K562 (cell line): ENCODE data around the gene ERMP1. TPM values are rescaled to one million over a fixed set of nuclear protein-coding genes. Genes with fewer than 3 reads are reported as not detected.

Experiments
- ATAC-seq: fragments of 200-7000 bp; cut with Tn5 transposase; 3 replicates; pipeline ENCODE4 v1.9.1; 2020; ENCODE audit warnings: moderate library complexity
- BruUV-seq: library from RNA; stranded (reverse); fragments of 400-500 nt; replicated peaks from 2 replicates; lab custom pipeline; 2021; lab: Mats Ljungman, UMichigan
- CTCF ChIA-PET: fragments of 300-600 bp; formaldehyde crosslinking; extraction: SDS; loops from one replicate; lab custom pipeline; 2021; ENCODE audit warnings: low intra/inter-chr PET ratio; lab: Yijun Ruan, JAX
- POLR2A ChIA-PET: fragments of 300-600, 350-650 bp; sonication (Branson Sonifier 250); formaldehyde crosslinking; extraction: SDS; loops from one replicate; lab custom pipeline; 2021; ENCODE audit warnings: antibody characterized with exemption, inconsistent platforms; lab: Yijun Ruan, JAX
- DNase-seq, 4 experiments: peaks; one replicate each; pipeline versions ENCODE4 v3.0.0 to v3.0.0-alpha.2; 2011 to 2018; ENCODE audit warnings: low spot score in 3 of 4, mixed read lengths in 3 of 4; ENCODE audit errors: extremely low read depth in 1 of 4
- FAIRE-seq: peaks from 2 replicates; lab custom pipeline; 2011; peaks lifted over from hg19 to GRCh38; lab: Jason Lieb, UNC
- H2AFZ ChIP-seq: 2 replicates; pipeline ENCODE4 v1.6.0; 2011; ENCODE audit warnings: low read depth, low read length, control low read depth, inconsistent platforms
- H3K27ac ChIP-seq: fragments of 200-600 bp; 3 replicates; pipeline ENCODE4 v1.8.0; 2011; ENCODE audit warnings: low read depth, mild to moderate bottlenecking, control low read depth, inconsistent platforms, low read length, moderate library complexity, mixed read lengths; ENCODE audit errors: extremely low read depth
- H3K27me3 ChIP-seq, 2 experiments: fragments of 300-600 bp in 1 of 2; 2 replicates in 1 of 2; 3 replicates in 1 of 2; pipeline versions ENCODE4 v1.6.0 to v1.8.0; 2011; ENCODE audit warnings: inconsistent platforms in 2 of 2, low read length in 2 of 2, mild to moderate bottlenecking in 1 of 2, mixed read lengths in 1 of 2, moderate library complexity in 1 of 2; ENCODE audit not compliant: control insufficient read depth in 2 of 2, insufficient read depth in 2 of 2
- H3K36me3 ChIP-seq: fragments of 300-600 bp; 3 replicates; pipeline ENCODE4 v1.8.0; 2011; ENCODE audit warnings: mild to moderate bottlenecking, low read length, inconsistent platforms; ENCODE audit not compliant: control insufficient read depth, insufficient read depth
- H3K4me1 ChIP-seq, 2 experiments: fragments of 200-600 bp in 1 of 2; replicated peaks in 1 of 2; 2 replicates in 1 of 2; 3 replicates in 1 of 2; pipeline versions ENCODE4 v1.5.1 to v1.8.0; 2011; ENCODE audit warnings: inconsistent platforms in 2 of 2, low read length in 2 of 2, mild to moderate bottlenecking in 1 of 2, mixed read lengths in 1 of 2, moderate library complexity in 1 of 2; ENCODE audit not compliant: control insufficient read depth in 2 of 2, insufficient read depth in 2 of 2
- H3K4me2 ChIP-seq: 2 replicates; pipeline ENCODE4 v1.6.1; 2011; ENCODE audit warnings: low read length, control low read depth, inconsistent platforms, mixed read lengths; ENCODE audit not compliant: insufficient read depth
- H3K4me3 ChIP-seq: fragments of 200-600 bp; sonication (generic), shearing (Covaris generic); 2 replicates; pipeline ENCODE4 v1.5.1; 2016; ENCODE audit warnings: control low read depth, inconsistent platforms
- H3K79me2 ChIP-seq: fragments of 200-600 bp; 3 replicates; pipeline ENCODE4 v1.8.0; 2011; ENCODE audit warnings: low read length, inconsistent platforms; ENCODE audit not compliant: control insufficient read depth, insufficient read depth
- H3K9ac ChIP-seq, 2 experiments: 2 replicates each; pipeline versions ENCODE4 v1.6.0 to v1.6.1; 2011; ENCODE audit warnings: low read depth in 2 of 2, low read length in 2 of 2, control low read depth in 1 of 2, inconsistent platforms in 1 of 2, mild to moderate bottlenecking in 1 of 2, mixed read lengths in 1 of 2; ENCODE audit not compliant: insufficient read depth in 1 of 2
- H3K9me1 ChIP-seq: one replicate; pipeline ENCODE4 v1.6.0; 2011; ENCODE audit warnings: inconsistent platforms, mild to moderate bottlenecking, low read length, moderate library complexity; ENCODE audit not compliant: control insufficient read depth, insufficient read depth
- H3K9me3 ChIP-seq: replicated peaks from 2 replicates; pipeline ENCODE4 v1.5.1; 2011; ENCODE audit warnings: low read depth, low read length, inconsistent platforms; ENCODE audit not compliant: control insufficient read depth, insufficient read depth
- H4K20me1 ChIP-seq: replicated peaks from 2 replicates; pipeline ENCODE4 v1.6.1; 2011; ENCODE audit warnings: low read length, inconsistent platforms, mixed read lengths; ENCODE audit not compliant: control insufficient read depth, insufficient read depth
- BCOR ChIP-seq: fragments of 450-650 bp; IDR thresholded peaks from 2 replicates; pipeline ENCODE4 v1.6.1; 2016
- CBFA2T2 ChIP-seq: fragments of 450-650 bp; conservative IDR thresholded peaks from 2 replicates; pipeline ENCODE4 v1.6.1; 2017; ENCODE audit warnings: mild to moderate bottlenecking
- ETV5 ChIP-seq: sonication (generic); formaldehyde crosslinking; IDR thresholded peaks from 2 replicates; pipeline ENCODE4 v1.4.0; 2020; ENCODE audit warnings: low read depth, mild to moderate bottlenecking, missing genetic modification reagents
- FOXA1 ChIP-seq: fragments of 450-650 bp; IDR thresholded peaks from 2 replicates; pipeline ENCODE4 v1.6.1; 2016; ENCODE audit warnings: mild to moderate bottlenecking, borderline replicate concordance
- KDM5B ChIP-seq: fragments of 200-600 bp; sonication (generic); IDR thresholded peaks from 2 replicates; pipeline ENCODE4 v1.6.1; 2012; ENCODE audit warnings: low read depth, mild to moderate bottlenecking, moderate library complexity, low read length, control low read depth, inconsistent platforms; ENCODE audit not compliant: insufficient replicate concordance
- LARP7 ChIP-seq: fragments of 450-650 bp; IDR thresholded peaks from 2 replicates; pipeline ENCODE4 v1.6.1; 2016
- PTTG1 ChIP-seq: fragments of 450-650 bp; IDR thresholded peaks from 2 replicates; pipeline ENCODE4 v1.6.1; 2016; ENCODE audit warnings: low read depth, mild to moderate bottlenecking, missing genetic modification characterization, missing compliant biosample characterization
- SRSF9 ChIP-seq: fragments of 200-400 bp; formaldehyde crosslinking; IDR thresholded peaks from 2 replicates; pipeline ENCODE4 v1.6.1; 2017; ENCODE audit warnings: low read depth, low read length, borderline replicate concordance
- ZNF324 ChIP-seq: fragments of 250-450 bp; sonication (Bioruptor Pico); IDR thresholded peaks from 2 replicates; pipeline ENCODE4 v1.4.0; 2020; ENCODE audit warnings: mild to moderate bottlenecking
- ZNF449 ChIP-seq: fragments of 250-450 bp; sonication (Bioruptor Pico); IDR thresholded peaks from 2 replicates; pipeline ENCODE4 v1.8.0; 2022; ENCODE audit warnings: moderate library complexity, mild to moderate bottlenecking, inconsistent platforms
- ZNF655 ChIP-seq: fragments of 250-450 bp; sonication (Bioruptor Pico); IDR thresholded peaks from 2 replicates; pipeline ENCODE4 v1.5.0; 2021
- ZNF699 ChIP-seq: fragments of 250-450 bp; sonication (Bioruptor Pico); IDR thresholded peaks from 2 replicates; pipeline ENCODE4 v1.8.0; 2021; ENCODE audit warnings: mild to moderate bottlenecking, moderate library complexity; ENCODE audit not compliant: insufficient replicate concordance
- WGBS: fragments of 100-300 bp; shearing (Covaris generic); methylation state at CpG from one replicate; pipeline ENCODE4 v1.1.6; 2016; ENCODE audit warnings: low coverage, mixed read lengths; ENCODE audit not compliant: insufficient coverage; ENCODE audit errors: missing lambda C conversion rate; 5-methylcytosine and 5-hydroxymethylcytosine counted together
- in situ Hi-C: fragments of 300-500 bp; cut with MboI; formaldehyde crosslinking; loops from 4 replicates; pipeline ENCODE4 v1.15.0; 2018; ENCODE audit warnings: inconsistent platforms, mixed read lengths
- intact Hi-C: fragments of 100-400 bp; cut with micrococcal nuclease; formaldehyde crosslinking; loops from 2 replicates; pipeline ENCODE4 v1.14.2; 2022
- polyA plus RNA-seq, 8 experiments: library from polyadenylated mRNA; depleted of rRNA in 4 of 8; stranded (reverse) in 5 of 8; unstranded in 3 of 8; fragments of >200 nt; fragmentation: Nextera tagmentation in 2 of 8; fragmentation: Illumina TruSeq in 1 of 8; extraction: Ambion mirVana in 2 of 8; extraction: Trizol in 1 of 8; gene quantifications; 2 replicates each; pipeline versions ENCODE4 v1.2.1 to v1.2.3, GENCODE V29; 2011 to 2014; ENCODE audit warnings: inconsistent platforms in 1 of 8, missing spikeins in 1 of 8
- total RNA-seq, 7 experiments: library from RNA; depleted of rRNA in 6 of 7; stranded (reverse); fragments of >200 nt in 6 of 7; fragmentation: Illumina TruSeq in 2 of 7; extraction: Trizol in 2 of 7; gene quantifications; 2 replicates each; pipeline versions ENCODE4 v1.2.1 to v1.2.3, GENCODE V29; 2011 to 2021; ENCODE audit warnings: low replicate concordance in 1 of 7
- TF ChIP-seq, protein P1 (sequence below), 2 experiments: fragments of 150-350 bp in 1 of 2; IDR thresholded peaks; 2 replicates each; pipeline ENCODE4 v1.6.1; 2012 to 2016; ENCODE audit warnings: low read depth in 2 of 2, low read length in 2 of 2, mild to moderate bottlenecking in 1 of 2, moderate library complexity in 1 of 2

Gene ERMP1
- total and polyA plus RNA-seq, 9 of the 15 experiments (the other 6 are each of a cell fraction or from before 2014, with no cell fraction given) = 2.5 to 26.3 (median 12.6) TPM

DNA sequence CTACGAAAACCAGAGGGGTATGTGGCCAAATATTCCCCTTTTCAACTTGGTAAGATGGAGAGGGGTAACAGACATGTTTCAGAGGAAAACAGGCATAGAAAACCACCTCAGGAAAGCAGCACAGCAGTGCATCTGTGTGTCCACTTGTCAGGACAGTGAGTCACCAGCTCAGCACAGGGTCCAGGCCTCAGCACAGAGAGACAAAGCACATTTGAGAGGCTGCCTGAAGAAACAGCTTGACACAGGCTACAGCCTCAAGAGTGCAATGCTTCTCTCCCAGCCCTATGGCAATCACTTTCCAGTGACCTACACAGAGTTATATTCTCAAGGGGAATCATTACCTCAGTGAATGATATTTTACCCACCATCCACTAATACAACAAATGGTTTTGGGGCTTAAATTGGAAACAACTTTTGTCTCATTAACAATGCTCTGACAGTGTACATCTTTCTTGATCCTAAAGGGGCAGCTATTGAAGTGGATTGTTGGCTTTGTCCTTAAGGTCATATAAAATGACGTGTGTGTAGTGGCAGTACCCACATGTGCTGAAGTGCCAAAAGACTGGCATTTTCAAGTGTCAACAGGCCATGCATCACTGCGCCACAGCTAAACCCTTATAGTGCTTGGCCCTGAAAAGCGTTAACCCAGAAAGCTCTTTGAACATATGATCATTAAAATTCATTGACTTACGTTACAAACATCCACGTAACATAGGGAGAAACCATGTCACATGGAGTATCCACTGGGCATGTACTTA, 46.4 kb downstream of the ERMP1 start:
- Histone ChIP-seq H3K4me2 (no peak overlapping the region), H4K20me1 (no peaks in the 10 kb centered on the region), H3K79me2 (no peaks in the 10 kb centered on the region), H3K9me3 (no peaks in the 10 kb centered on the region; the same call in 1 of the 2 replicates), H3K27me3 (no peaks in the 10 kb centered on the region), H3K4me3 (no peak overlapping the region), H3K36me3 (peaks cover 49% of the 10 kb centered on the region; the same call in 2 of the 3 replicates), H3K9me1 (no peaks in the 10 kb centered on the region), H3K27ac (no peak overlapping the region), H2AFZ (no peak overlapping the region), H3K4me1 (no peaks in the 10 kb centered on the region), H3K9ac (no peak overlapping the region)
- no peak for TF ChIP-seq LARP7
- TF ChIP-seq ZNF324 (CRISPR knock-in tag) = no peak
- no peak for TF ChIP-seq ZNF699
- TF ChIP-seq SRSF9 = no peak
- no peak for TF ChIP-seq ZNF655 (CRISPR knock-in tag)
- TF ChIP-seq PTTG1 (tag) = no peak
- no peak for TF ChIP-seq BCOR
- no peak for TF ChIP-seq KDM5B
- TF ChIP-seq, protein P1, sequence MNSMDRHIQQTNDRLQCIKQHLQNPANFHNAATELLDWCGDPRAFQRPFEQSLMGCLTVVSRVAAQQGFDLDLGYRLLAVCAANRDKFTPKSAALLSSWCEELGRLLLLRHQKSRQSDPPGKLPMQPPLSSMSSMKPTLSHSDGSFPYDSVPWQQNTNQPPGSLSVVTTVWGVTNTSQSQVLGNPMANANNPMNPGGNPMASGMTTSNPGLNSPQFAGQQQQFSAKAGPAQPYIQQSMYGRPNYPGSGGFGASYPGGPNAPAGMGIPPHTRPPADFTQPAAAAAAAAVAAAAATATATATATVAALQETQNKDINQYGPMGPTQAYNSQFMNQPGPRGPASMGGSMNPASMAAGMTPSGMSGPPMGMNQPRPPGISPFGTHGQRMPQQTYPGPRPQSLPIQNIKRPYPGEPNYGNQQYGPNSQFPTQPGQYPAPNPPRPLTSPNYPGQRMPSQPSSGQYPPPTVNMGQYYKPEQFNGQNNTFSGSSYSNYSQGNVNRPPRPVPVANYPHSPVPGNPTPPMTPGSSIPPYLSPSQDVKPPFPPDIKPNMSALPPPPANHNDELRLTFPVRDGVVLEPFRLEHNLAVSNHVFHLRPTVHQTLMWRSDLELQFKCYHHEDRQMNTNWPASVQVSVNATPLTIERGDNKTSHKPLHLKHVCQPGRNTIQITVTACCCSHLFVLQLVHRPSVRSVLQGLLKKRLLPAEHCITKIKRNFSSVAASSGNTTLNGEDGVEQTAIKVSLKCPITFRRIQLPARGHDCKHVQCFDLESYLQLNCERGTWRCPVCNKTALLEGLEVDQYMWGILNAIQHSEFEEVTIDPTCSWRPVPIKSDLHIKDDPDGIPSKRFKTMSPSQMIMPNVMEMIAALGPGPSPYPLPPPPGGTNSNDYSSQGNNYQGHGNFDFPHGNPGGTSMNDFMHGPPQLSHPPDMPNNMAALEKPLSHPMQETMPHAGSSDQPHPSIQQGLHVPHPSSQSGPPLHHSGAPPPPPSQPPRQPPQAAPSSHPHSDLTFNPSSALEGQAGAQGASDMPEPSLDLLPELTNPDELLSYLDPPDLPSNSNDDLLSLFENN (IDR thresholded peaks at IDR 0.05; ENCODE audit: low read depth in 2 of 2, low read length in 2 of 2) = no peak
- no peak for TF ChIP-seq CBFA2T2
- no peak for TF ChIP-seq FOXA1
- TF ChIP-seq ETV5 (CRISPR knock-in tag) = no peak
- no peak for TF ChIP-seq ZNF449 (CRISPR knock-in tag)
- CTCF ChIA-PET = no interaction called here
- DNase-seq (no peak), ATAC-seq (peak; percentile 49; the same call in 2 of the 3 replicates), FAIRE-seq (peak; percentile 40)
- POLR2A ChIA-PET = interaction anchor here (0.5 to 0.6 kb wide), 2 partner anchors 62 to 294 kb away, joined by 3 read pairs; no protein-coding TSS in a partner anchor
- intact Hi-C loops = no loop called here
- 94% methylated on average over 6 of the region's 6 CpGs for WGBS
- in situ Hi-C loops = no loop called here
- no TSS peak for BruUV-seq
